Measurements from ENCODE around the gene LHFPL3. TPM values are rescaled to one million over a fixed set of nuclear protein-coding genes. Genes with fewer than 3 reads are reported as not detected.

The LHFPL3 gene
- total RNA-seq, 4 donors from 2014 or later, result not detected

- no peak overlapping the region for H3K27ac ChIP-seq (replicated peaks in 1 of 4)
- H3K36me3 ChIP-seq, result no peaks in the 10 kb centered on the region
- WGBS, result 63% methylated on average over 4 of the region's 4 CpGs
- no peak overlapping the region for H3K4me3 ChIP-seq
- no peaks in the 10 kb centered on the region for H3K27me3 ChIP-seq
- H3K4me1 ChIP-seq, result no peaks in the 10 kb centered on the region
- TF ChIP-seq, protein P1, sequence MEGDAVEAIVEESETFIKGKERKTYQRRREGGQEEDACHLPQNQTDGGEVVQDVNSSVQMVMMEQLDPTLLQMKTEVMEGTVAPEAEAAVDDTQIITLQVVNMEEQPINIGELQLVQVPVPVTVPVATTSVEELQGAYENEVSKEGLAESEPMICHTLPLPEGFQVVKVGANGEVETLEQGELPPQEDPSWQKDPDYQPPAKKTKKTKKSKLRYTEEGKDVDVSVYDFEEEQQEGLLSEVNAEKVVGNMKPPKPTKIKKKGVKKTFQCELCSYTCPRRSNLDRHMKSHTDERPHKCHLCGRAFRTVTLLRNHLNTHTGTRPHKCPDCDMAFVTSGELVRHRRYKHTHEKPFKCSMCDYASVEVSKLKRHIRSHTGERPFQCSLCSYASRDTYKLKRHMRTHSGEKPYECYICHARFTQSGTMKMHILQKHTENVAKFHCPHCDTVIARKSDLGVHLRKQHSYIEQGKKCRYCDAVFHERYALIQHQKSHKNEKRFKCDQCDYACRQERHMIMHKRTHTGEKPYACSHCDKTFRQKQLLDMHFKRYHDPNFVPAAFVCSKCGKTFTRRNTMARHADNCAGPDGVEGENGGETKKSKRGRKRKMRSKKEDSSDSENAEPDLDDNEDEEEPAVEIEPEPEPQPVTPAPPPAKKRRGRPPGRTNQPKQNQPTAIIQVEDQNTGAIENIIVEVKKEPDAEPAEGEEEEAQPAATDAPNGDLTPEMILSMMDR (IDR thresholded peaks at IDR 0.05), result no peak
- TF ChIP-seq POLR2A (IDR thresholded peaks at IDR 0.05; ENCODE audit: low read depth), result no peak
- no peak for TF ChIP-seq EP300 (IDR thresholded peaks at IDR 0.05)
- TF ChIP-seq POLR2AphosphoS5 (IDR thresholded peaks at IDR 0.05), result no peak
- intact Hi-C loops (cut with DNase I), result no loop called here
- no peaks in the 10 kb centered on the region for H3K9me3 ChIP-seq
- no peak for DNase-seq (ENCODE audit: extremely low spot score)
Observed at GRCh38 chr7:104800307-104800706, 471.9 kb downstream of the LHFPL3 start.

- Histone ChIP-seq H3K36me3 (no peaks in the 10 kb centered on the region), H3K9me3 (no peaks in the 10 kb centered on the region), H3K4me3 (no peak overlapping the region), H3K27ac (replicated peaks in 1 of 4) (no peak overlapping the region), H3K4me1 (no peaks in the 10 kb centered on the region), H3K27me3 (no peaks in the 10 kb centered on the region)
- intact Hi-C loops (cut with DNase I), result no loop called here
- no peak for DNase-seq (ENCODE audit: extremely low spot score)
- WGBS, result 81% methylated on average over 3 of the region's 3 CpGs
- TF ChIP-seq POLR2A (IDR thresholded peaks at IDR 0.05; ENCODE audit: low read depth) (no peak), EP300 (IDR thresholded peaks at IDR 0.05) (no peak), POLR2AphosphoS5 (IDR thresholded peaks at IDR 0.05) (no peak)
- TF ChIP-seq, protein P1 (IDR thresholded peaks at IDR 0.05), result no peak
Observed at GRCh38 chr7:104801022-104801421, 472.6 kb downstream of the LHFPL3 start.

- no peak overlapping the region for H3K27ac ChIP-seq (replicated peaks in 1 of 4)
- no peak for DNase-seq (ENCODE audit: extremely low spot score)
- no peaks in the 10 kb centered on the region for H3K9me3 ChIP-seq
- H3K4me3 ChIP-seq, result no peak overlapping the region
- no peaks in the 10 kb centered on the region for H3K36me3 ChIP-seq
- no peaks in the 10 kb centered on the region for H3K4me1 ChIP-seq
- TF ChIP-seq EP300 (IDR thresholded peaks at IDR 0.05) (no peak), POLR2AphosphoS5 (IDR thresholded peaks at IDR 0.05) (no peak), POLR2A (IDR thresholded peaks at IDR 0.05; ENCODE audit: low read depth) (no peak)
- TF ChIP-seq, protein P1 (IDR thresholded peaks at IDR 0.05), result no peak
- no peaks in the 10 kb centered on the region for H3K27me3 ChIP-seq
- intact Hi-C loops (cut with DNase I), result no loop called here
- 68% methylated on average over 4 of the region's 4 CpGs for WGBS
Observed at GRCh38 chr7:104803931-104804330, 475.5 kb downstream of the LHFPL3 start.

DNA sequence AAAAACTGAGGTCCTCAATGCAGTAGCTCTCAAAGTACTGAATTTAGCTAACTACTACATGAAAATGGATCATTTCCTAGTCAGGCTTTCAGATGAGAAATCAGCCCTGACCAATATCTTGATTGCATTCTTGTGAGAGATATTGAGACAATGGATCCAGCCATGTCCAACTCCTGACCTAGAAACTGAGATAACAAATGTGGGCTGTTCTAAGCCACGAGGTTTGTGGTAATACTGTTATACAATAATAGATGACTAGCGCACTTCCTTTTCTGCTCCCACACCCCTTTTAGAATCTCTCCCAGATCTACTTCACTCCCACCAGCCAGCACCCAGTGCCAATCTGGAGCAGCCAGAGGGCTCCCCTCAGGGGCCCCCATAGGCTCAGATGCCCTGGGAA lies 476.3 kb downstream of the LHFPL3 start:
- Histone ChIP-seq H3K27me3 (no peaks in the 10 kb centered on the region), H3K9me3 (no peaks in the 10 kb centered on the region), H3K27ac (replicated peaks in 1 of 4) (no peak overlapping the region), H3K4me1 (no peaks in the 10 kb centered on the region), H3K36me3 (no peaks in the 10 kb centered on the region), H3K4me3 (no peak overlapping the region)
- intact Hi-C loops (cut with DNase I), result no loop called here
- TF ChIP-seq POLR2A (IDR thresholded peaks at IDR 0.05; ENCODE audit: low read depth), result no peak
- TF ChIP-seq POLR2AphosphoS5 (IDR thresholded peaks at IDR 0.05), result no peak
- DNase-seq (ENCODE audit: extremely low spot score), result no peak
- WGBS, result 80% methylated on average over 2 of the region's 2 CpGs

- Histone ChIP-seq H3K27me3 (no peaks in the 10 kb centered on the region), H3K4me3 (no peak overlapping the region), H3K4me1 (no peaks in the 10 kb centered on the region), H3K27ac (replicated peaks in 1 of 4) (no peak overlapping the region), H3K36me3 (no peaks in the 10 kb centered on the region), H3K9me3 (no peaks in the 10 kb centered on the region)
- TF ChIP-seq POLR2AphosphoS5 (IDR thresholded peaks at IDR 0.05) (no peak), POLR2A (IDR thresholded peaks at IDR 0.05; ENCODE audit: low read depth) (no peak), EP300 (IDR thresholded peaks at IDR 0.05) (no peak)
- TF ChIP-seq, protein P1 (IDR thresholded peaks at IDR 0.05), result no peak
- no peak for DNase-seq (ENCODE audit: extremely low spot score)
- intact Hi-C loops (cut with DNase I), result no loop called here
- 54% methylated on average over 8 of the region's 8 CpGs for WGBS
Observed at GRCh38 chr7:104805449-104806317, 477.3 kb downstream of the LHFPL3 start.

All from esophagus muscularis mucosa (tissue), 4 donors.